HepG2 (cell line): ENCODE measurements around the gene FJX1. TPM values are rescaled to one million over a fixed set of nuclear protein-coding genes. Genes with fewer than 3 reads are reported as not detected.

ENCODE experiments used
- CENPBD1 ChIP-seq: sonication (generic); formaldehyde crosslinking; IDR thresholded peaks from 2 replicates; pipeline ENCODE4 v1.8.0; 2022; ENCODE audit warnings: missing genetic modification reagents, low read depth, mild to moderate bottlenecking, borderline replicate concordance
- DMTF1 ChIP-seq: sonication (generic); formaldehyde crosslinking; IDR thresholded peaks from 2 replicates; pipeline ENCODE4 v1.4.0; 2020; ENCODE audit warnings: mild to moderate bottlenecking, missing genetic modification reagents
- DNMT1 ChIP-seq: sonication (generic); formaldehyde crosslinking; IDR thresholded peaks from 2 replicates; pipeline ENCODE4 v1.5.1; 2020; ENCODE audit warnings: mild to moderate bottlenecking, missing genetic modification reagents
- GATAD2A ChIP-seq: IDR thresholded peaks from 2 replicates; pipeline ENCODE4 v1.6.1; 2016
- GPBP1L1 ChIP-seq: sonication (generic); formaldehyde crosslinking; IDR thresholded peaks from 2 replicates; pipeline ENCODE4 v1.5.0; 2020; ENCODE audit warnings: mild to moderate bottlenecking, missing genetic modification reagents
- HMG20A ChIP-seq: IDR thresholded peaks from 2 replicates; pipeline ENCODE4 v1.6.1; 2016; ENCODE audit warnings: borderline replicate concordance
- HNF4A ChIP-seq: sonication (generic); formaldehyde crosslinking; IDR thresholded peaks from 2 replicates; pipeline ENCODE4 v1.4.0; 2020; ENCODE audit warnings: missing genetic modification reagents
- HOXD1 ChIP-seq: sonication (generic); formaldehyde crosslinking; IDR thresholded peaks from 2 replicates; pipeline ENCODE4 v1.5.0; 2020; ENCODE audit warnings: missing genetic modification reagents
- IRF2 ChIP-seq: IDR thresholded peaks from 2 replicates; pipeline ENCODE4 v1.6.1; 2018; ENCODE audit warnings: missing genetic modification reagents, missing compliant biosample characterization
- KLF15 ChIP-seq: sonication (generic); formaldehyde crosslinking; IDR thresholded peaks from 2 replicates; pipeline ENCODE4 v1.8.1; 2023; ENCODE audit warnings: borderline replicate concordance, mild to moderate bottlenecking, inconsistent platforms, missing genetic modification reagents, mixed read lengths
- MEIS1 ChIP-seq: sonication (generic); formaldehyde crosslinking; IDR thresholded peaks from 2 replicates; pipeline ENCODE4 v1.9.0; 2021; ENCODE audit warnings: mild to moderate bottlenecking, missing genetic modification reagents, moderate library complexity, borderline replicate concordance
- MTA1 ChIP-seq: sonication (generic); formaldehyde crosslinking; IDR thresholded peaks from 2 replicates; pipeline ENCODE4 v1.4.0; 2020; ENCODE audit warnings: missing genetic modification reagents, mild to moderate bottlenecking, borderline replicate concordance
- NR2F6 ChIP-seq, 2 experiments: IDR thresholded peaks; 2 replicates each; pipeline ENCODE4 v1.6.1; 2016; ENCODE audit warnings: antibody characterized with exemption in 1 of 2, mild to moderate bottlenecking in 1 of 2
- NRL ChIP-seq: sonication (generic); formaldehyde crosslinking; IDR thresholded peaks from 2 replicates; pipeline ENCODE4 v1.5.0; 2020; ENCODE audit warnings: missing genetic modification reagents, mild to moderate bottlenecking, moderate library complexity, borderline replicate concordance
- RCOR2 ChIP-seq: IDR thresholded peaks from 2 replicates; pipeline ENCODE4 v1.6.1; 2016; ENCODE audit warnings: missing biosample characterization, missing genetic modification reagents
- ZBTB34 ChIP-seq: sonication (generic); formaldehyde crosslinking; IDR thresholded peaks from 2 replicates; pipeline ENCODE4 v1.8.0; 2022; ENCODE audit warnings: mild to moderate bottlenecking, missing genetic modification reagents
- ZBTB38 ChIP-seq: sonication (generic); formaldehyde crosslinking; IDR thresholded peaks from 2 replicates; pipeline ENCODE4 v1.5.1; 2020; ENCODE audit warnings: mild to moderate bottlenecking, missing genetic modification reagents
- ZFP36 ChIP-seq: fragments of 150-350 bp; IDR thresholded peaks from 2 replicates; pipeline ENCODE4 v1.6.1; 2018; ENCODE audit warnings: borderline replicate concordance, low read length, low read depth; ENCODE audit not compliant: partially characterized antibody
- ZFYVE20 ChIP-seq: sonication (generic); formaldehyde crosslinking; IDR thresholded peaks from 2 replicates; pipeline ENCODE4 v1.8.0; 2023; ENCODE audit warnings: low read depth, mild to moderate bottlenecking, moderate library complexity, missing genetic modification reagents, borderline replicate concordance
- ZNF274 ChIP-seq: sonication (generic); formaldehyde crosslinking; IDR thresholded peaks from 2 replicates; pipeline ENCODE4 v1.5.1; 2020; ENCODE audit warnings: mild to moderate bottlenecking, missing genetic modification reagents
- ZNF414 ChIP-seq: sonication (generic); formaldehyde crosslinking; IDR thresholded peaks from 2 replicates; pipeline ENCODE4 v1.5.0; 2020; ENCODE audit warnings: missing genetic modification reagents
- ZNF510 ChIP-seq: sonication (generic); formaldehyde crosslinking; IDR thresholded peaks from 2 replicates; pipeline ENCODE4 v1.4.0; 2020; ENCODE audit warnings: low read depth, mild to moderate bottlenecking, missing genetic modification reagents
- ZSCAN25 ChIP-seq: sonication (generic); formaldehyde crosslinking; IDR thresholded peaks from 2 replicates; pipeline ENCODE4 v1.8.0; 2022; ENCODE audit warnings: mild to moderate bottlenecking, missing genetic modification reagents
- polyA plus RNA-seq, 8 experiments: library from polyadenylated mRNA; depleted of rRNA in 3 of 8; stranded (reverse) in 7 of 8; unstranded in 1 of 8; fragments of >200 nt; fragmentation: Illumina TruSeq in 4 of 8; extraction: Trizol in 4 of 8; gene quantifications; 2 replicates each; pipeline versions ENCODE4 v1.2.1 to v1.2.3, GENCODE V29; 2011 to 2016; ENCODE audit warnings: low read depth in 4 of 8, missing spikeins in 1 of 8, mixed read lengths in 1 of 8; ENCODE audit not compliant: insufficient read depth in 1 of 8
- total RNA-seq, 5 experiments: library from RNA; depleted of rRNA; stranded (reverse); fragments of >200 nt; fragmentation: Illumina TruSeq; extraction: Trizol; gene quantifications; 2 replicates each; pipeline ENCODE4 v1.2.3, GENCODE V29; 2016; ENCODE audit warnings: low read depth in 1 of 5

FJX1 gene
- total and polyA plus RNA-seq, 2 of the 13 experiments (the other 11 are each of a cell fraction or from before 2014, with no cell fraction given): 0.40 to 0.82 TPM

GRCh38 chr11:35662649-35663407 is 44.6 kb downstream of the FJX1 start, which contains the start of gene TRIM44 (continued):
- TF ChIP-seq ZNF414 (CRISPR knock-in tag) (0 out of 2 replicates have a peak, but pooled peaks have one; percentile 76), HMG20A (peak; percentile 19; the same call in 1 of the 2 replicates), DMTF1 (CRISPR knock-in tag) (peak; percentile 94; the same call in 1 of the 2 replicates), HNF4A (CRISPR knock-in tag) (no peak), NR2F6 (IDR thresholded peaks at IDR 0.05) (no peak), NR2F6 (CRISPR knock-in tag; IDR thresholded peaks at IDR 0.05) (peak; percentile 68; the same call in 1 of the 2 replicates), ZBTB38 (CRISPR knock-in tag) (peak; percentile 99), MEIS1 (CRISPR knock-in tag) (peak; percentile 88; the same call in 1 of the 2 replicates), NRL (peak; percentile 98), ZSCAN25 (peak; percentile 85), ZNF274 (CRISPR knock-in tag) (peak; percentile 98), ZNF510 (CRISPR knock-in tag) (peak; percentile 91; the same call in 1 of the 2 replicates), GATAD2A (no peak), HOXD1 (CRISPR knock-in tag) (peak; percentile 95), ZFP36 (no peak), IRF2 (CRISPR knock-in tag) (peak; percentile 80), ZFYVE20 (CRISPR knock-in tag) (peak; percentile 98; the same call in 1 of the 2 replicates), KLF15 (CRISPR knock-in tag) (peak; percentile 98), DNMT1 (CRISPR knock-in tag) (peak; percentile 90; the same call in 1 of the 2 replicates), ZBTB34 (CRISPR knock-in tag) (peak; percentile 88; the same call in 1 of the 2 replicates), CENPBD1 (peak; percentile 93; the same call in 1 of the 2 replicates), GPBP1L1 (CRISPR knock-in tag) (no peak), MTA1 (CRISPR knock-in tag) (peak; percentile 61; the same call in 1 of the 2 replicates), RCOR2 (CRISPR knock-in tag) (no peak)
